Measurements from ENCODE around the gene CDKN2AIP.

- TF ChIP-seq EZH2 (IDR thresholded peaks at IDR 0.05; ENCODE audit: borderline replicate concordance, insufficient read depth, low read depth, low read length, poor library complexity, severe bottlenecking) = no peak
- TF ChIP-seq, protein P1, sequence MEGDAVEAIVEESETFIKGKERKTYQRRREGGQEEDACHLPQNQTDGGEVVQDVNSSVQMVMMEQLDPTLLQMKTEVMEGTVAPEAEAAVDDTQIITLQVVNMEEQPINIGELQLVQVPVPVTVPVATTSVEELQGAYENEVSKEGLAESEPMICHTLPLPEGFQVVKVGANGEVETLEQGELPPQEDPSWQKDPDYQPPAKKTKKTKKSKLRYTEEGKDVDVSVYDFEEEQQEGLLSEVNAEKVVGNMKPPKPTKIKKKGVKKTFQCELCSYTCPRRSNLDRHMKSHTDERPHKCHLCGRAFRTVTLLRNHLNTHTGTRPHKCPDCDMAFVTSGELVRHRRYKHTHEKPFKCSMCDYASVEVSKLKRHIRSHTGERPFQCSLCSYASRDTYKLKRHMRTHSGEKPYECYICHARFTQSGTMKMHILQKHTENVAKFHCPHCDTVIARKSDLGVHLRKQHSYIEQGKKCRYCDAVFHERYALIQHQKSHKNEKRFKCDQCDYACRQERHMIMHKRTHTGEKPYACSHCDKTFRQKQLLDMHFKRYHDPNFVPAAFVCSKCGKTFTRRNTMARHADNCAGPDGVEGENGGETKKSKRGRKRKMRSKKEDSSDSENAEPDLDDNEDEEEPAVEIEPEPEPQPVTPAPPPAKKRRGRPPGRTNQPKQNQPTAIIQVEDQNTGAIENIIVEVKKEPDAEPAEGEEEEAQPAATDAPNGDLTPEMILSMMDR (IDR thresholded peaks at IDR 0.05) = no peak
Observed at GRCh38 chr4:183401473-183401872, 43.0 kb upstream of the CDKN2AIP start.
